Astrocyte (in vitro differentiated cells and primary cell): ENCODE data around the gene AGTRAP. TPM values are rescaled to one million over a fixed set of nuclear protein-coding genes. Genes with fewer than 3 reads are reported as not detected.
A peak's percentile ranks its signal among the peaks of the same experiment; 100 is the strongest.

Experiments used
- DNase-seq: peaks from one replicate; pipeline ENCODE4 v3.0.0-alpha.2; 2010; ENCODE audit warnings: low read depth
- FAIRE-seq: peaks from 2 replicates; lab custom pipeline; 2011; peaks lifted over from hg19 to GRCh38; lab: Jason Lieb, UNC
- H2AFZ ChIP-seq: 2 replicates; pipeline ENCODE4 v1.6.0; 2012; ENCODE audit warnings: low read depth, low read length, inconsistent platforms
- H3K27ac ChIP-seq: 2 replicates; pipeline ENCODE4 v1.5.1; 2011; ENCODE audit warnings: low read depth, low read length, inconsistent platforms
- H3K27me3 ChIP-seq: 2 replicates; pipeline ENCODE4 v1.6.0; 2011; ENCODE audit warnings: low read length, inconsistent platforms; ENCODE audit not compliant: insufficient read depth
- H3K36me3 ChIP-seq: 2 replicates; pipeline ENCODE4 v1.5.1; 2011; ENCODE audit warnings: low read length, inconsistent platforms; ENCODE audit not compliant: insufficient read depth
- H3K4me1 ChIP-seq: 2 replicates; pipeline ENCODE4 v1.5.1; 2011; ENCODE audit warnings: low read length, inconsistent platforms; ENCODE audit not compliant: insufficient read depth
- H3K4me2 ChIP-seq: 2 replicates; pipeline ENCODE4 v1.6.0; 2012; ENCODE audit warnings: low read length, inconsistent platforms
- H3K4me3 ChIP-seq: 2 replicates; pipeline ENCODE4 v1.5.1; 2011; ENCODE audit warnings: low read depth, mild to moderate bottlenecking, low read length, inconsistent platforms; ENCODE audit not compliant: insufficient read depth
- H3K79me2 ChIP-seq: 2 replicates; pipeline ENCODE4 v1.6.0; 2012; ENCODE audit warnings: mild to moderate bottlenecking, low read length, inconsistent platforms; ENCODE audit not compliant: insufficient read depth
- H3K9ac ChIP-seq: 2 replicates; pipeline ENCODE4 v1.6.0; 2012; ENCODE audit warnings: mild to moderate bottlenecking, low read length, inconsistent platforms
- H3K9me3 ChIP-seq: 2 replicates; pipeline ENCODE4 v1.5.1; 2012; ENCODE audit warnings: low read depth, mild to moderate bottlenecking, low read length, inconsistent platforms; ENCODE audit not compliant: insufficient read depth
- H4K20me1 ChIP-seq: 2 replicates; pipeline ENCODE4 v1.6.0; 2012; ENCODE audit warnings: low read length, inconsistent platforms; ENCODE audit not compliant: insufficient read depth
- H3K27ac Mint-ChIP-seq: one replicate; pipeline ENCODE4 v1.8.0; 2021; ENCODE audit warnings: mild to moderate bottlenecking, mixed read lengths; ENCODE audit not compliant: unreplicated experiment
- H3K27me3 Mint-ChIP-seq: one replicate; pipeline ENCODE4 v1.8.0; 2021; ENCODE audit warnings: low read depth, mixed read lengths; ENCODE audit not compliant: unreplicated experiment
- H3K36me3 Mint-ChIP-seq: one replicate; pipeline ENCODE4 v1.8.0; 2021; ENCODE audit warnings: low read depth, mixed read lengths; ENCODE audit not compliant: unreplicated experiment
- H3K4me1 Mint-ChIP-seq: one replicate; pipeline ENCODE4 v1.8.0; 2021; ENCODE audit warnings: low read depth, mixed read lengths; ENCODE audit not compliant: unreplicated experiment
- H3K4me3 Mint-ChIP-seq: one replicate; pipeline ENCODE4 v1.8.0; 2021; ENCODE audit warnings: mild to moderate bottlenecking, moderate library complexity, mixed read lengths; ENCODE audit not compliant: unreplicated experiment
- H3K9me3 Mint-ChIP-seq: one replicate; pipeline ENCODE4 v1.8.0; 2021; ENCODE audit warnings: mild to moderate bottlenecking, mixed read lengths; ENCODE audit not compliant: unreplicated experiment
- CTCF ChIP-seq: IDR thresholded peaks from 2 replicates; pipeline ENCODE4 v1.5.1; 2011; ENCODE audit warnings: low read depth, mild to moderate bottlenecking, inconsistent platforms, low read length, moderate library complexity; ENCODE audit not compliant: insufficient read depth
- EZH2 ChIP-seq: IDR thresholded peaks from 2 replicates; pipeline ENCODE4 v1.6.1; 2012; ENCODE audit warnings: mild to moderate bottlenecking, low read length, inconsistent platforms; ENCODE audit not compliant: insufficient read depth
- total RNA-seq: library from RNA; stranded (reverse); gene quantifications from 2 replicates; pipeline ENCODE4 v1.2.1, GENCODE V29; 2021

AGTRAP gene
- total RNA-seq, 1 donor from 2014 or later: 38.7 TPM

- H3K36me3 ChIP-seq: no peaks in the 10 kb centered on the region
- H3K4me3 ChIP-seq: no peak within 1 kb of the TSS
- H3K27ac ChIP-seq: no peak within 1 kb of the TSS
- H3K9me3 ChIP-seq: no peaks in the 10 kb centered on the region
- no peak within 1 kb of the TSS for H3K9ac ChIP-seq
- H2AFZ ChIP-seq: peak within 1 kb of the TSS; percentile 26
- Mint-ChIP-seq H3K27me3 (peaks cover 36% of the 10 kb centered on the region), H3K9me3 (no peaks in the 10 kb centered on the region), H3K4me3 (no peak within 1 kb of the TSS), H3K36me3 (peaks cover 2% of the 10 kb centered on the region), H3K27ac (no peak within 1 kb of the TSS), H3K4me1 (no peaks in the 10 kb centered on the region)
- H3K4me1 ChIP-seq: no peaks in the 10 kb centered on the region
- H3K27me3 ChIP-seq: peaks cover 17% of the 10 kb centered on the region
- TF ChIP-seq CTCF (no peak), EZH2 (peak; percentile 38)
- no peak for FAIRE-seq
- H3K79me2 ChIP-seq: no peaks in the 10 kb centered on the region
- DNase-seq: no peak
- H3K4me2 ChIP-seq: peak within 1 kb of the TSS; percentile 15
- H4K20me1 ChIP-seq: no peaks in the 10 kb centered on the region
These were observed 26.1 kb downstream of the AGTRAP start, which contains the start of gene C1orf167 for GRCh38 chr1:11761988-11762406. C1orf167 (plus strand) TSS chr1:11762193; CDS start chr1:11764401, 2,208 bp downstream.

GRCh38 chr1:11764115-11764514, 28.2 kb downstream of the AGTRAP start:
- Mint-ChIP-seq H3K36me3 (peaks cover 2% of the 10 kb centered on the region), H3K27ac (no peak overlapping the region), H3K27me3 (peaks cover 47% of the 10 kb centered on the region), H3K9me3 (no peaks in the 10 kb centered on the region), H3K4me1 (no peaks in the 10 kb centered on the region), H3K4me3 (no peak overlapping the region)
- Histone ChIP-seq H3K4me3 (no peak overlapping the region), H3K79me2 (no peaks in the 10 kb centered on the region), H3K9me3 (no peaks in the 10 kb centered on the region), H3K27me3 (peaks cover 19% of the 10 kb centered on the region), H2AFZ (no peak overlapping the region), H3K9ac (no peak overlapping the region), H3K27ac (no peak overlapping the region), H3K36me3 (no peaks in the 10 kb centered on the region), H3K4me1 (no peaks in the 10 kb centered on the region), H4K20me1 (no peaks in the 10 kb centered on the region), H3K4me2 (no peak overlapping the region)
- TF ChIP-seq EZH2 (no peak), CTCF (no peak)
- no peak for FAIRE-seq
- DNase-seq: no peak

- peaks cover 19% of the 10 kb centered on the region for H3K27me3 ChIP-seq
- H2AFZ ChIP-seq: no peak overlapping the region
- no peaks in the 10 kb centered on the region for H4K20me1 ChIP-seq
- no peak for FAIRE-seq
- Mint-ChIP-seq H3K36me3 (peaks cover 2% of the 10 kb centered on the region), H3K4me1 (no peaks in the 10 kb centered on the region), H3K9me3 (no peaks in the 10 kb centered on the region), H3K27me3 (peaks cover 47% of the 10 kb centered on the region), H3K4me3 (no peak overlapping the region), H3K27ac (no peak overlapping the region)
- H3K9me3 ChIP-seq: no peaks in the 10 kb centered on the region
- H3K4me3 ChIP-seq: no peak overlapping the region
- H3K79me2 ChIP-seq: no peaks in the 10 kb centered on the region
- no peak for DNase-seq
- no peaks in the 10 kb centered on the region for H3K36me3 ChIP-seq
- no peak for TF ChIP-seq CTCF
- no peaks in the 10 kb centered on the region for H3K4me1 ChIP-seq
- no peak overlapping the region for H3K27ac ChIP-seq
- H3K4me2 ChIP-seq: no peak overlapping the region
- H3K9ac ChIP-seq: no peak overlapping the region
These were observed 28.6 kb downstream of the AGTRAP start for GRCh38 chr1:11764519-11764918.
